A673 (cell line): Measurements from ENCODE around the gene USP51. TPM values are rescaled to one million over a fixed set of nuclear protein-coding genes. Genes with fewer than 3 reads are reported as not detected.
"Not testable (repeated sequence)": the region's sequence is repeated elsewhere in the genome, so short reads cannot be mapped to it uniquely, and the experiment has no call there.

Experiments used
- BruUV-seq: library from RNA; stranded (reverse); fragments of 400-500 nt; replicated peaks from 2 replicates; lab custom pipeline; 2021; lab: Mats Ljungman, UMichigan
- CTCF ChIA-PET: fragments of 300-600 bp; sonication (Branson Sonifier 250); formaldehyde crosslinking; loops from one replicate; lab custom pipeline; 2022; ENCODE audit warnings: antibody characterized with exemption; lab: Charles Lee
- POLR2A ChIA-PET: fragments of 300-600 bp; sonication (Branson Sonifier 250); formaldehyde crosslinking; loops from one replicate; lab custom pipeline; 2022; ENCODE audit warnings: antibody characterized with exemption; ENCODE audit not compliant: low non-redundant PET; lab: Charles Lee
- DNase-seq: peaks from one replicate; pipeline ENCODE4 v3.0.0-alpha.2; 2015; ENCODE audit warnings: low spot score
- H3K27ac ChIP-seq: fragments of 200-600 bp; sonication (generic); 2 replicates; pipeline ENCODE4 v1.5.1; 2016; ENCODE audit warnings: mixed run types, low read depth, mild to moderate bottlenecking, mixed read lengths, antibody characterized with exemption, low read length; ENCODE audit not compliant: poor library complexity, severe bottlenecking
- H3K27me3 ChIP-seq: fragments of 200-600 bp; sonication (generic); replicated peaks from 2 replicates; pipeline ENCODE4 v1.6.1; 2017; ENCODE audit warnings: mixed run types, low read depth, mild to moderate bottlenecking, mixed read lengths, antibody characterized with exemption, low read length; ENCODE audit not compliant: insufficient read depth, poor library complexity
- H3K36me3 ChIP-seq: fragments of 200-600 bp; sonication (generic); 2 replicates; pipeline ENCODE4 v1.6.1; 2016; ENCODE audit warnings: mixed run types, mild to moderate bottlenecking, mixed read lengths, antibody characterized with exemption, low read length; ENCODE audit not compliant: insufficient read depth, poor library complexity, severe bottlenecking
- H3K4me1 ChIP-seq: fragments of 200-600 bp; sonication (generic); 2 replicates; pipeline ENCODE4 v1.6.1; 2017; ENCODE audit warnings: mixed run types, mild to moderate bottlenecking, mixed read lengths, antibody characterized with exemption, low read length; ENCODE audit not compliant: insufficient read depth, poor library complexity, severe bottlenecking
- H3K4me3 ChIP-seq: fragments of 200-600 bp; sonication (generic); 2 replicates; pipeline ENCODE4 v1.5.1; 2016; ENCODE audit warnings: low read depth, mixed run types, mild to moderate bottlenecking, mixed read lengths, low read length; ENCODE audit not compliant: poor library complexity, severe bottlenecking
- H3K9me3 ChIP-seq: fragments of 200-600 bp; sonication (generic); 2 replicates; pipeline ENCODE4 v1.6.1; 2016; ENCODE audit warnings: mixed run types, low read depth, mild to moderate bottlenecking, mixed read lengths, antibody characterized with exemption, low read length; ENCODE audit not compliant: poor library complexity, severe bottlenecking
- CTCF ChIP-seq: fragments of 300-800, 200-600 bp; sonication (generic); conservative IDR thresholded peaks from 2 replicates; pipeline ENCODE4 v1.5.1; 2017; ENCODE audit warnings: low read depth, mild to moderate bottlenecking, antibody characterized with exemption, low read length, moderate library complexity, mixed read lengths
- EZH2 ChIP-seq: fragments of 200-600 bp; sonication (generic); IDR thresholded peaks from 2 replicates; pipeline ENCODE4 v1.6.1; 2017; ENCODE audit warnings: borderline replicate concordance, low read depth, mild to moderate bottlenecking, mixed read lengths, antibody characterized with exemption, low read length; ENCODE audit not compliant: poor library complexity, severe bottlenecking
- intact Hi-C: fragments of 100-400 bp; cut with micrococcal nuclease; formaldehyde crosslinking; loops from one replicate; pipeline ENCODE4 v1.10.0; 2022; ENCODE audit not compliant: unreplicated experiment
- total RNA-seq: library from RNA; stranded (reverse); gene quantifications from 2 replicates; pipeline ENCODE4 v1.2.3, GENCODE V29; 2021

The USP51 gene
- total RNA-seq, 1 experiment from 2014 or later: 1.4 TPM

DNA sequence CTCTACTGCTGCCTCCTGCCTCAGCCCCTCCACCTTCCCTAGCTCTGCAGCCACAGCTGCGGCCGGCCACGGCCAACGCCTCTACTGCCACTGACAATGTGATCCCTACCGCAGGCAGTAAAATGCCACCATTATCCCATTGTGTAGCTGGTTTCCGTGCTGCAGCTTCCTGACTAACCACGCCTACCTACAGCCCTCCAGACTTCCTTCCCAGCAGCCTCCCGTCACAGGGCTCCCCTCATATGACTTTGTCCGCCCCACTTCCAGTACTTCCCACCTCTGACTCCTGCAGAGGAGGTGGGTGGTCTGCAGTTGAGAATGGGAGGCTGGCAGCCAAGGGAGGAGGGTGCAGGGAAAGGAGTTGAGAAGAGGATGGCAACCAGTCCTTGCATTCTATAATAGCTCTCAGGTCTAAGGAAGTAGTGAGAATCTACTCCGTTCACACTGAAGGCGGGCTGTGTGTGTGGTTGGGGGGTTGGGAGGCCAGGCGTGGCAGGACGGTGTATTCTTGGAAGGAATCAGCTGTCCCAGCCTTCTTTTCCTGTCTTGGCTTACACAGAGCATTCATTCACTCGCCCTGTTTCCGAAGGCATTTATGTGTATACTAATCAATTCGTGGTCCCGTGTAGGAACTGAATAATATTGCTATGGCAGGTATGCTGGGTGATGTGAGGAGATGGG is 33.1 kb upstream of the USP51 start:
- TF ChIP-seq EZH2 (no peak), CTCF (no peak)
- no peaks in the 10 kb centered on the region for H3K4me1 ChIP-seq
- no peak overlapping the region for H3K27ac ChIP-seq
- no peaks in the 10 kb centered on the region for H3K36me3 ChIP-seq
- no peak overlapping the region for H3K4me3 ChIP-seq
- intact Hi-C loops: no loop called here
- POLR2A ChIA-PET: no interaction called here
- no TSS peak for BruUV-seq
- H3K9me3 ChIP-seq: no peaks in the 10 kb centered on the region
- H3K27me3 ChIP-seq: peaks cover 4% of the 10 kb centered on the region
- no peak for DNase-seq
- CTCF ChIA-PET: no interaction called here

DNA sequence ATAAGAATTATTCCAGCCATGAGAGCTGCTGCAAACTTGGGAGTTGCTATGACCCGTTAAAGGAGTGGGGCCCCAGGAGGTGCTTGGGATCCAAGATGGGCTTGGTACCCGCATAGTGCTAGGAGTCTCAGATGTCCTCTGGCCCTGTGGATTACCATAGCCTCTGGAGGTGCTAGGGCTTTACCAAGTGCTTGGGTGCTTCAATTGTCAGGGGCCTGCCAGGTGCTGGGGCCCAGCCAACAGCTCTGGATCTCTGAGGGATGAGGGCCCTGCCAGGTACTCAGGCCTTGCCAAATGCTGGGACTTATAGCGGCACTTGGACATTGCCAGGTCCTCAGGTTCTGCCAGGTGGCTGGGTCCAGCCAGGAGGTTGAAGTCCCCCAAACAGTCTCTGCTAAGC is 32.0 kb upstream of the USP51 start:
- H3K9me3 ChIP-seq: no peaks in the 10 kb centered on the region
- DNase-seq: no peak
- no TSS peak for BruUV-seq
- no peaks in the 10 kb centered on the region for H3K36me3 ChIP-seq
- POLR2A ChIA-PET: no interaction called here
- H3K27me3 ChIP-seq: peaks cover 4% of the 10 kb centered on the region
- intact Hi-C loops: no loop called here
- H3K4me3 ChIP-seq: no peak overlapping the region
- TF ChIP-seq CTCF (no peak), EZH2 (no peak)
- H3K4me1 ChIP-seq: no peaks in the 10 kb centered on the region
- CTCF ChIA-PET: no interaction called here
- H3K27ac ChIP-seq: no peak overlapping the region

DNA sequence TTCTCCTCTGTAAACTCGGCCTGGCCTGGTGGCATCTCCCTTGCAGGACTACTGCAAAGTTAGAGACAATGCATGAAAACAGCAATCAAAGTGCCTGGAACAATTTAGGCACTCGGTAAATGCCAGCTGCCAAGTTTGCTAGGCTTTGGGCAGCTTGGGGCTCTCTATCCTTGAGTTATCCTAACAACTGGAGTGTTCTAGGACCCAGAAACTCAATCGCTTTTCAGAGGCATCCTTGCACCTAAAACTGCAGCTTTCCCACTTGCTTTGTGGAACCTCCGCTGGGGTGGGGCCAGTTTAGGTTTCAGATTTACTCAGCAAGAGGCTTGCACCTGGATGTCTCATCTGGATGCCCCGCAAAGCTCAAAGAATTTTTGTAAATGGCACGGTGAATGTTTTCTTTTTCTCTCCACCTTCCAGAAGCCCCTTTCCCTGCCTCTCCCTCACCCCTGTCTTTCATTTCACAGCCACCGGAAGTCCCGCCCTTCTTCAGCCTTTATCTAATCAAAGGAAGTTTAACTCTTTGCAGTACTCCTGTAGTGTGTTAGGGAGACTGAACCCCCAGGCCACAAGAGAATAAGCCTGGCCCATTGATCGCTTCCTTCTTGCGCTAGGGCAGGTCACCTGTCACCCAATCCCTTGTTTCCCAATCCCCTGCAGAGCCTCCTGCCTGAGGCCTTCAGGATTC is 27.3 kb upstream of the USP51 start:
- DNase-seq, POLR2A ChIA-PET, intact Hi-C loops, H3K27ac ChIP-seq, CTCF ChIA-PET, H3K9me3 ChIP-seq, H3K4me1 ChIP-seq, H3K27me3 ChIP-seq, H3K4me3 ChIP-seq, BruUV-seq, H3K36me3 ChIP-seq: not testable (repeated sequence)

DNA sequence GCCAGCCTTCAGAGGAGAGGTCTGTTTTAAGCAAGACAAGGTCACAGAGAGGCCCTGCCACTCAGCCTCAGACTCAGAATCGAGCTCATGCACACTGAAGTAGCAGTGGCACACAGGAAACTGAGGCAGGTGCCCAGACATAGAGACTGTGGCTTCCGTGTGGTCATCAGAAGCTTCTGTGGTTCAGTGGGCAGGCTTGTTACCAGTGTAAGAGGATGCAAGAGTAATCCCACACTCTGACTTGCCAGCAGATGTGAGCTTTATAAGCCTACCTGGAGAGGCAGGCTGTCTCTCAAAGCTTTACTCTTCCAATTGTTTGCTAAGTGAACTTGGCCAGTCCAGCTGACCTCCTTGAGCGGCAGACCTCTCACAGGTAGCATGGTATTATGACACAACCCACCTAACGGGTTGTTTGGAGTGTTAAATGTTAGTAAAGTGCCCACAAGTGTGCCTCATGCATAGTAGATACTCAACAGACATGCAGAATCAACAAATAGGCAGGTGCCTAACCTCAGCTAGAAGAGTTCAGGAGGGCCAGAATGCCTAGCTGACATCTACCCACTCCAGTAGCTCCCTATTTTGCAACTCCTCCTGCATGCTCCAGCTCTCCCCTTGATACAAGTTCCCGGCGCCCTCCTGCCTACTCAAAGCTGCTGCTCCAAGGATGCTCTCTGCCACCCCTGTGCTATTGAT is 23.5 kb upstream of the USP51 start:
- H3K4me3 ChIP-seq, H3K9me3 ChIP-seq, H3K27ac ChIP-seq, POLR2A ChIA-PET, H3K36me3 ChIP-seq, BruUV-seq, DNase-seq, H3K27me3 ChIP-seq, intact Hi-C loops, H3K4me1 ChIP-seq, CTCF ChIA-PET: not testable (repeated sequence)

GRCh38 chrX:55508410-55509152 is 18.9 kb upstream of the USP51 start:
- H3K27me3 ChIP-seq, DNase-seq, H3K27ac ChIP-seq, intact Hi-C loops, POLR2A ChIA-PET, H3K4me1 ChIP-seq, H3K4me3 ChIP-seq, CTCF ChIA-PET, H3K36me3 ChIP-seq, H3K9me3 ChIP-seq, BruUV-seq: not testable (repeated sequence)
